H1 (cell line): ENCODE data around the gene AANAT. TPM values are rescaled to one million over a fixed set of nuclear protein-coding genes. Genes with fewer than 3 reads are reported as not detected.

Source experiments
- CTCF ChIA-PET: fragments of 300-600 bp; sonication (Branson Sonifier 250); formaldehyde crosslinking; loops from one replicate; lab custom pipeline; 2021; ENCODE audit not compliant: partially characterized antibody; lab: Charles Lee
- POLR2A ChIA-PET: fragments of 300-600 bp; sonication (Branson Sonifier 250); formaldehyde crosslinking; loops from one replicate; lab custom pipeline; 2021; ENCODE audit warnings: inconsistent platforms; ENCODE audit not compliant: partially characterized antibody; lab: Charles Lee
- DNase-seq, 2 experiments: peaks; one replicate each; pipeline versions ENCODE4 v3.0.0 to v3.0.0-alpha.2; 2010 to 2022; ENCODE audit warnings: low spot score in 2 of 2, low read depth in 1 of 2, mixed read lengths in 1 of 2
- FAIRE-seq: peaks from 2 replicates; lab custom pipeline; 2011; peaks lifted over from hg19 to GRCh38; lab: Jason Lieb, UNC
- H2AFZ ChIP-seq: 2 replicates; pipeline ENCODE4 v1.8.1; 2012; ENCODE audit warnings: low read length, inconsistent platforms
- H2AK5ac ChIP-seq: 2 replicates; pipeline ENCODE4 v1.6.1; 2013; ENCODE audit warnings: low read depth, low read length
- H2BK120ac ChIP-seq: replicated peaks from 2 replicates; pipeline ENCODE3; 2013; ENCODE audit warnings: low read depth, low read length, inconsistent platforms
- H2BK12ac ChIP-seq: 2 replicates; pipeline ENCODE4 v1.6.1; 2013; ENCODE audit warnings: low read depth, low read length
- H2BK15ac ChIP-seq: 2 replicates; pipeline ENCODE4 v1.6.1; 2013; ENCODE audit warnings: low read length
- H2BK20ac ChIP-seq: 2 replicates; pipeline ENCODE4 v1.6.1; 2013; ENCODE audit warnings: low read length
- H2BK5ac ChIP-seq: 2 replicates; pipeline ENCODE4 v1.6.1; 2013; ENCODE audit warnings: low read depth, low read length
- H3K14ac ChIP-seq: 2 replicates; pipeline ENCODE4 v1.6.1; 2013; ENCODE audit warnings: inconsistent platforms; ENCODE audit not compliant: insufficient read length
- H3K18ac ChIP-seq: 2 replicates; pipeline ENCODE4 v1.6.1; 2013; ENCODE audit warnings: low read length; ENCODE audit errors: extremely low read depth
- H3K23ac ChIP-seq: 2 replicates; pipeline ENCODE4 v1.6.1; 2013; ENCODE audit warnings: inconsistent platforms; ENCODE audit not compliant: insufficient read length
- H3K23me2 ChIP-seq: 2 replicates; pipeline ENCODE4 v1.6.1; 2013; ENCODE audit warnings: low read depth, low read length
- H3K27ac ChIP-seq: 2 replicates; pipeline ENCODE4 v1.6.1; 2011; ENCODE audit warnings: low read depth, low read length, inconsistent platforms
- H3K27me3 ChIP-seq, 4 experiments: replicated peaks in 1 of 4; 1 replicate in 1 of 4; 2 replicates in 3 of 4; pipeline versions ENCODE4 v1.6.1 to v1.8.1; 2011 to 2013; ENCODE audit warnings: low read length in 3 of 4, mild to moderate bottlenecking in 3 of 4, inconsistent platforms in 2 of 4, mixed read lengths in 2 of 4, moderate library complexity in 1 of 4; ENCODE audit not compliant: control insufficient read depth in 3 of 4, insufficient read depth in 3 of 4; ENCODE audit errors: extremely low read depth in 1 of 4
- H3K36me3 ChIP-seq, 4 experiments: 2 replicates each; pipeline versions ENCODE4 v1.6.1 to v1.8.1; 2011 to 2013; ENCODE audit warnings: mild to moderate bottlenecking in 4 of 4, low read length in 3 of 4, moderate library complexity in 2 of 4, control low read depth in 1 of 4, inconsistent platforms in 1 of 4; ENCODE audit not compliant: insufficient read depth in 4 of 4, control insufficient read depth in 2 of 4
- H3K4ac ChIP-seq: replicated peaks from 2 replicates; pipeline ENCODE3; 2013; ENCODE audit warnings: low read length, low read depth, mixed read lengths, inconsistent platforms; ENCODE audit not compliant: insufficient read length
- H3K4me1 ChIP-seq, 4 experiments: replicated peaks in 1 of 4; 1 replicate in 1 of 4; 2 replicates in 3 of 4; pipeline versions ENCODE4 v1.6.1 to v1.8.1; 2011 to 2013; ENCODE audit warnings: low read length in 3 of 4, inconsistent platforms in 2 of 4, mixed read lengths in 1 of 4; ENCODE audit not compliant: insufficient read depth in 4 of 4, control insufficient read depth in 3 of 4
- H3K4me2 ChIP-seq, 2 experiments: 2 replicates each; pipeline versions ENCODE4 v1.6.1 to v1.8.1; 2011 to 2013; ENCODE audit warnings: low read depth in 2 of 2, low read length in 2 of 2, control low read depth in 1 of 2, inconsistent platforms in 1 of 2, mild to moderate bottlenecking in 1 of 2; ENCODE audit not compliant: insufficient read depth in 1 of 2
- H3K4me3 ChIP-seq, 4 experiments: fragments of 200-600, 300-600 bp in 1 of 4; sonication (generic), shearing (Covaris generic), sonication (Bioruptor Twin) in 1 of 4; 2 replicates each; pipeline versions ENCODE4 v1.5.1 to v1.8.1; 2011 to 2016; ENCODE audit warnings: low read length in 4 of 4, low read depth in 3 of 4, control low read depth in 2 of 4, inconsistent platforms in 2 of 4, mild to moderate bottlenecking in 2 of 4, mixed read lengths in 1 of 4, moderate library complexity in 1 of 4; ENCODE audit not compliant: insufficient read depth in 2 of 4; ENCODE audit errors: extremely low read depth in 1 of 4
- H3K56ac ChIP-seq: replicated peaks from 2 replicates; pipeline ENCODE3; 2013; ENCODE audit warnings: low read depth, mild to moderate bottlenecking, mixed read lengths, low read length, inconsistent platforms; ENCODE audit not compliant: insufficient read length
- H3K79me1 ChIP-seq: 2 replicates; pipeline ENCODE4 v1.6.1; 2013; ENCODE audit warnings: low read depth, low read length, control low read depth
- H3K79me2 ChIP-seq, 2 experiments: 2 replicates each; pipeline versions ENCODE4 v1.6.1 to v1.8.1; 2012 to 2013; ENCODE audit warnings: low read length in 2 of 2, mild to moderate bottlenecking in 2 of 2, inconsistent platforms in 1 of 2; ENCODE audit not compliant: insufficient read depth in 2 of 2, control insufficient read depth in 1 of 2
- H3K9ac ChIP-seq, 4 experiments: replicated peaks in 1 of 4; 1 replicate in 1 of 4; 2 replicates in 3 of 4; pipeline versions ENCODE4 v1.6.1 to v1.8.1; 2011 to 2013; ENCODE audit warnings: low read depth in 3 of 4, low read length in 3 of 4, control low read depth in 2 of 4, mild to moderate bottlenecking in 2 of 4, moderate library complexity in 2 of 4, inconsistent platforms in 1 of 4; ENCODE audit errors: extremely low read depth in 1 of 4
- H3K9me3 ChIP-seq, 2 experiments: 2 replicates each; pipeline versions ENCODE4 v1.6.1 to v1.8.1; 2012 to 2013; ENCODE audit warnings: mild to moderate bottlenecking in 2 of 2, moderate library complexity in 2 of 2, control low read depth in 1 of 2, inconsistent platforms in 1 of 2, low read depth in 1 of 2, low read length in 1 of 2, mixed read lengths in 1 of 2; ENCODE audit not compliant: insufficient read depth in 2 of 2
- H4K20me1 ChIP-seq, 2 experiments: replicated peaks in 1 of 2; 2 replicates each; pipeline versions ENCODE3 to v1.8.1; 2011 to 2013; ENCODE audit warnings: inconsistent platforms in 2 of 2, low read length in 2 of 2, mild to moderate bottlenecking in 1 of 2; ENCODE audit not compliant: insufficient read depth in 2 of 2, control insufficient read depth in 1 of 2
- H4K5ac ChIP-seq: 2 replicates; pipeline ENCODE4 v1.6.1; 2013; ENCODE audit warnings: low read length, low read depth, mixed read lengths, inconsistent platforms; ENCODE audit not compliant: insufficient read length
- H4K8ac ChIP-seq: 2 replicates; pipeline ENCODE4 v1.8.0; 2013; ENCODE audit warnings: mild to moderate bottlenecking, moderate library complexity, low read length, inconsistent platforms; ENCODE audit not compliant: insufficient read depth; ENCODE audit errors: extremely low read depth
- H4K91ac ChIP-seq: replicated peaks from 2 replicates; pipeline ENCODE3; 2013; ENCODE audit warnings: low read length, mixed read lengths, inconsistent platforms; ENCODE audit not compliant: insufficient read length
- GTF2F1 ChIP-seq: IDR thresholded peaks from 2 replicates; pipeline ENCODE4 v1.6.1; 2012; ENCODE audit warnings: low read depth, low read length, improper control_type of control experiment, borderline replicate concordance
- WGBS, 2 experiments: shearing (Covaris generic) in 1 of 2; methylation state at CpG; one replicate each; pipeline versions ENCODE4 v1.1.6 to v1.1.7; 2013 to 2015; ENCODE audit warnings: low lambda C conversion rate in 2 of 2, mixed read lengths in 2 of 2, inconsistent platforms in 1 of 2, low coverage in 1 of 2, missing lambda C conversion rate in 1 of 2; ENCODE audit not compliant: insufficient replicate concordance in 2 of 2, insufficient coverage in 1 of 2, insufficient read length in 1 of 2; ENCODE audit errors: extremely low coverage in 1 of 2, missing lambda C conversion rate in 1 of 2; 5-methylcytosine and 5-hydroxymethylcytosine counted together
- polyA plus RNA-seq, 7 experiments: library from polyadenylated mRNA; depleted of rRNA in 3 of 7; stranded (reverse) in 5 of 7; unstranded in 2 of 7; fragments of >200 nt in 5 of 7; fragments of 200-250 nt in 2 of 7; gene quantifications; 1 replicate in 5 of 7; 2 replicates in 1 of 7; 4 replicates in 1 of 7; pipeline versions ENCODE4 v1.2.1 to v1.2.3, GENCODE V29; 2011 to 2013; ENCODE audit warnings: missing spikeins in 2 of 7, mixed read lengths in 2 of 7
- total RNA-seq: library from RNA; stranded (reverse); fragmentation: NEBNext Ultra II Directional; extraction: Animal tissue kit (Norgen Biotek cat#: 25700); gene quantifications from 2 replicates; pipeline ENCODE4 v1.2.1, GENCODE V29; 2021

AANAT gene
- total and polyA plus RNA-seq, 2 of the 8 experiments (the other 6 are each of a cell fraction or from before 2014, with no cell fraction given): 0.53 TPM; not detected in 1

GRCh38 chr17:76476736-76477135 lies 9.3 kb downstream of the AANAT start:
- H2BK15ac ChIP-seq: no peak overlapping the region
- H3K27ac ChIP-seq: no peak overlapping the region
- CTCF ChIA-PET: interaction anchor here (0.6 to 11.0 kb wide), 11 partner anchors 9 to 1106 kb away, joined by 3 to 192 read pairs (median 5); partner anchors contain the start of genes AANAT, RHBDF2 and UBE2O
- no peak overlapping the region for H4K91ac ChIP-seq
- H3K27me3 ChIP-seq: no peaks in the 10 kb centered on the region
- no peaks in the 10 kb centered on the region for H3K9me3 ChIP-seq
- no peak overlapping the region for H3K4me2 ChIP-seq
- no peak overlapping the region for H3K14ac ChIP-seq
- H2AK5ac ChIP-seq: no peak overlapping the region
- H3K4me1 ChIP-seq: no peaks in the 10 kb centered on the region
- no peak overlapping the region for H4K8ac ChIP-seq
- no peak overlapping the region for H2AFZ ChIP-seq
- no peak overlapping the region for H2BK12ac ChIP-seq
- H4K20me1 ChIP-seq: peaks cover 0 to 10% of the 10 kb centered on the region in 2 experiments
- no peaks in the 10 kb centered on the region for H3K23me2 ChIP-seq
- H3K56ac ChIP-seq: no peak overlapping the region
- H2BK5ac ChIP-seq: no peak overlapping the region
- no peak overlapping the region for H2BK120ac ChIP-seq
- peaks cover 0 to 7% (median 1%) of the 10 kb centered on the region in 4 experiments; a peak in 3 of 8 replicates for H3K36me3 ChIP-seq
- TF ChIP-seq GTF2F1: no peak
- no peaks in the 10 kb centered on the region for H3K79me1 ChIP-seq
- WGBS, 2 experiments: 96% methylated on average over 20 of the region's 20 CpGs; no CpG with 5 or more reads in 1 of the 2 experiments
- no peaks in the 10 kb centered on the region for H3K79me2 ChIP-seq
- no peak overlapping the region for H2BK20ac ChIP-seq
- DNase-seq (no peak), FAIRE-seq (no peak)
- no peak overlapping the region for H3K23ac ChIP-seq
- no peak overlapping the region for H3K4me3 ChIP-seq
- H4K5ac ChIP-seq: no peak overlapping the region
- H3K4ac ChIP-seq: no peak overlapping the region
- H3K9ac ChIP-seq: no peak overlapping the region
- no peak overlapping the region for H3K18ac ChIP-seq
- POLR2A ChIA-PET: interaction anchor here (1.6 to 3.4 kb wide), 3 partner anchors 10 to 81 kb away, joined by 3 to 11 read pairs (median 5); partner anchors contain the start of gene AANAT
